Activated CD4-positive, CD25-positive, alpha-beta regulatory T cell treated with anti-CD3 and anti-CD28 coated beads, Interleukin-2, amount 50 U/mL, for 72 hours (primary cell): ENCODE measurements around the gene FBXL5.

Experiments used
- DNase-seq: peaks from one replicate; pipeline ENCODE4 v3.0.0; 2021

The FBXL5 gene

GRCh38 chr4:15675356-15675755 is 20.2 kb upstream of the FBXL5 start:
- DNase-seq, result no peak

- no peak for DNase-seq
These were observed 19.8 kb upstream of the FBXL5 start for GRCh38 chr4:15674926-15675325.

- no peak for DNase-seq
These were observed 18.9 kb upstream of the FBXL5 start for GRCh38 chr4:15674046-15674445.

- no peak for DNase-seq
These were observed 18.2 kb upstream of the FBXL5 start for GRCh38 chr4:15673337-15673736.

- no peak for DNase-seq
These were observed 16.9 kb upstream of the FBXL5 start for GRCh38 chr4:15672101-15672500.

GRCh38 chr4:15670576-15670975 is 15.4 kb upstream of the FBXL5 start:
- no peak for DNase-seq

GRCh38 chr4:15668566-15669435 is 13.6 kb upstream of the FBXL5 start:
- no peak for DNase-seq

GRCh38 chr4:15667006-15667405 is 11.8 kb upstream of the FBXL5 start:
- no peak for DNase-seq

- DNase-seq, result no peak
These were observed 10.7 kb upstream of the FBXL5 start for GRCh38 chr4:15665753-15666365.

- DNase-seq, result no peak
These were observed 4.8 kb upstream of the FBXL5 start for GRCh38 chr4:15659768-15660570.

GRCh38 chr4:15658781-15659180 is 3.6 kb upstream of the FBXL5 start:
- no peak for DNase-seq

- no peak for DNase-seq
These were observed 3.1 kb upstream of the FBXL5 start for GRCh38 chr4:15658136-15658770.

GRCh38 chr4:15657366-15657765 is 2.2 kb upstream of the FBXL5 start:
- DNase-seq, result no peak

GRCh38 chr4:15656038-15656470 is 897 bp upstream of the FBXL5 start:
- no peak for DNase-seq

- no peak for DNase-seq
These were observed 449 bp downstream of the FBXL5 start for GRCh38 chr4:15654593-15655222.

GRCh38 chr4:15653864-15654592 is 1.1 kb downstream of the FBXL5 start:
- DNase-seq, result no peak

- no peak for DNase-seq
These were observed 1.7 kb downstream of the FBXL5 start for GRCh38 chr4:15653420-15653819.

GRCh38 chr4:15652841-15653240 is 2.3 kb downstream of the FBXL5 start:
- no peak for DNase-seq

GRCh38 chr4:15652191-15652590 is 3.0 kb downstream of the FBXL5 start:
- no peak for DNase-seq

GRCh38 chr4:15651676-15652075 is 3.5 kb downstream of the FBXL5 start:
- DNase-seq, result no peak

- no peak for DNase-seq
These were observed 5.1 kb downstream of the FBXL5 start for GRCh38 chr4:15649914-15650545.
